VCaP (cell line): ENCODE results near the gene IL20.

Experiments used
- H3K27ac ChIP-seq: fragments of 450-650 bp; 2 replicates; pipeline ENCODE4 v1.5.1; 2017
- TF ChIP-seq, protein P1 (sequence below): fragments of 450-650 bp; conservative IDR thresholded peaks from 2 replicates; pipeline ENCODE4 v1.5.1; 2017; ENCODE audit warnings: mild to moderate bottlenecking, moderate library complexity

Gene IL20

DNA sequence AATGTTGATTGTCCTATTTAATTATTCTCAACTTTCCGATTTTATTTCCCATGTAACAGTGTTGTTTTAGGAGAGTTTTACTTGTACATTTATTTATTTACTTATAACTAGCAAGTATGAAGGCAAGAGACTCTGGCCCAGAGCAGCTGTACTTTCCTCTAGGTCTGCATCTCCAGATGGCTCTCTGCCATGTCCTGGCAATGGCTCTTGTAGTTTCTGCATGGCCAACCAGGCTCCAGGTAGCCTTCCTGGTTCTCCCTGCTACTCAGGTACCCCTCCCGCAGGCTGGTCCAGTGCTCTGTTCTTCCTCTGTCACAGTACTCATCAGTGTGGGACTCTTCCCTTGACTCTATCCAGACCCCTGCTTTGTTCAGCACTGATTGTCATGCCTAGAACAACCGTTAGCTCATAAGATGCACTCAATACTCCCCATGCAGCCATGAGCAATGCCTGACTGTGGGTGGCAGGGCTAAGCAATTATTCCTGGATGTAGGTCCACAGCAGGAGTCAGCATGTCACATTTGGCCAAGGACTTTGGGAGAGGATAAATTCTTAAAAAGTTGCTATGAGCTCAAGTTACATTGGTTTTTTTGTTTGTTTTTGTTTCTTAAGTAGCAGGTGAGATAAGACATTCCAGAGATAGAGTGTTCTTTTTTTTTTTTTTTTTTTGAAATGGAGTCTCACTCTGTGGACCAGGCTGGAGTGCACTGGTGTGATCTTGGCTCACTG, 10.9 kb upstream of the IL20 start:
- H3K27ac ChIP-seq = no peak overlapping the region
- TF ChIP-seq, protein P1, sequence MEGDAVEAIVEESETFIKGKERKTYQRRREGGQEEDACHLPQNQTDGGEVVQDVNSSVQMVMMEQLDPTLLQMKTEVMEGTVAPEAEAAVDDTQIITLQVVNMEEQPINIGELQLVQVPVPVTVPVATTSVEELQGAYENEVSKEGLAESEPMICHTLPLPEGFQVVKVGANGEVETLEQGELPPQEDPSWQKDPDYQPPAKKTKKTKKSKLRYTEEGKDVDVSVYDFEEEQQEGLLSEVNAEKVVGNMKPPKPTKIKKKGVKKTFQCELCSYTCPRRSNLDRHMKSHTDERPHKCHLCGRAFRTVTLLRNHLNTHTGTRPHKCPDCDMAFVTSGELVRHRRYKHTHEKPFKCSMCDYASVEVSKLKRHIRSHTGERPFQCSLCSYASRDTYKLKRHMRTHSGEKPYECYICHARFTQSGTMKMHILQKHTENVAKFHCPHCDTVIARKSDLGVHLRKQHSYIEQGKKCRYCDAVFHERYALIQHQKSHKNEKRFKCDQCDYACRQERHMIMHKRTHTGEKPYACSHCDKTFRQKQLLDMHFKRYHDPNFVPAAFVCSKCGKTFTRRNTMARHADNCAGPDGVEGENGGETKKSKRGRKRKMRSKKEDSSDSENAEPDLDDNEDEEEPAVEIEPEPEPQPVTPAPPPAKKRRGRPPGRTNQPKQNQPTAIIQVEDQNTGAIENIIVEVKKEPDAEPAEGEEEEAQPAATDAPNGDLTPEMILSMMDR = no peak

DNA sequence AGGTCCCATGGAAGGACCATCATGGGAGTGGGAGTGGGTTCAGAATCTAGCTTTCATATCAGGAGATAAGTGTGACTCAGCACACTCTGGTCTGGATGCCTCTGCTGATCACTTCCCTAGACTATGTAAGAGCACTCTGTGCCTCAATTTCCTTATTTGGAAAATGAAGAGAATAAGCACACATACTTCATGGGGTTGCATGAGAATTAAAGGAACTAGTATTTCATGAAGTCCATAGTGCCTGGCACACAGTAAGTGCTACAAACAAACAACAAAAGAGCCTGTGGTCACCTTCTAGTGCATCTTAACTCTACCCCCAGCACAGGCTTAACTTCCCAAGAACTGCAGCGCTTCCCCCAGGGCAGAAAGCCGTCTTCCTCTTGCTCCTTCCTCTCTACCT, 9.6 kb upstream of the IL20 start:
- TF ChIP-seq, protein P1 = no peak
- H3K27ac ChIP-seq = no peak overlapping the region

DNA sequence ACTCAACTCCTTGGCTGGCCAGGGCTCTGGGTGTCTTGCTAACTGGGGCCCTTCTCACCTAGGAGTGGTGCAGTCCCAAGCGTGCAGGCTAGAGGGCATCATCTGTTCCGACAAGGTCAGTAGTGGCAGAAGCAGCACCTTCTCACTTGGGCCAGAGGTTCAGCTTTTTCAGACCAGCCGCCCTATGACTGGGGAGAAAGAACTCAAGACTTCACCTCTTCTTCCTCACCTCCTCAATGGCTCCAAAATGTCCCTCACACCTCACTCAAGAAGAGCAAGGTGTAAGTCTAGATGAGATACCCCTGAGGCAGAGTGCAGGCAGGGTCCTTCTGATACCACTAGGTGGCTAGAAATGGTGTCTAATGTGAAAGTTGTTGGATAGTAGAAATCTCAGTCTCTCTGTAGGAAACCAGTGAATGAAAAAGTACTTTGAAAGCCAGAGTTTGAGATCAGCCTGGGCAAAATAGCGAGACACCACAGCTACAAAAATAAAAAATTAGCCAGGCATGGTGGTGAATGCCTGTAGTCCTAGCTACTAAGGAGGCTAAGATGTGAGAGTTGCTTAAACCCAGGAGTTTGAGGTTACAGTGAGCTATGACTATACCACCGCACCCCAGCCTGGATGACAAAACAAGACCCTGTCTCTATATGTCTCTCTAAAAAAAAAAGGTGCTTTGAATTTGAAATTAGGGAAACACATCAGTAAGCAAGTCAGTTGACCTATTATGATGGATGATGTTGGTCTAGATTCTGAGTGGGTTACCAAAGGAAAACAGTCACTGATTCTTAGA, 8.6 kb upstream of the IL20 start:
- H3K27ac ChIP-seq = no peak overlapping the region
- TF ChIP-seq, protein P1 = no peak

DNA sequence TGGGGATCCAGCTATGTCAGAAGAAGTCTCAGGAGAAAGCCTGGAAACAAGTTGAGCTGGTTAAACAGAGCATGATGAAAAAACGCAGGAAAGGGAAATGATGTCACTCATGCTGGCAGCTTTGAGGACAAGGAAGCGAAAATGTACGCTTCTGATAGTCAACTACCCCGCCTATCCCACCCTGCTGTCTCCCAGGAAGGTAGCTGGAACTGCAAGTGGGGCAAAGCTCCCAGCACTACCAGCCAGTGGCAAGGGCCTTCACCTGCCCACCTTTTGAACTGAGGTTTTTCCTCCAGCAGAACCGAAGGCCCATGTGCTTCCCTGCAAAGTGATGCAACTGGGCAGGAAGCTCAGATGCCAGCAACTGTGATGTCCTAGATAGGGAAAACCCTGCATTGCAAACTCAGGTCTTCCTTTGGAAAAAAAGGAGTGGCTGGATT, 6.3 kb upstream of the IL20 start:
- TF ChIP-seq, protein P1 = no peak
- H3K27ac ChIP-seq = no peak overlapping the region

DNA sequence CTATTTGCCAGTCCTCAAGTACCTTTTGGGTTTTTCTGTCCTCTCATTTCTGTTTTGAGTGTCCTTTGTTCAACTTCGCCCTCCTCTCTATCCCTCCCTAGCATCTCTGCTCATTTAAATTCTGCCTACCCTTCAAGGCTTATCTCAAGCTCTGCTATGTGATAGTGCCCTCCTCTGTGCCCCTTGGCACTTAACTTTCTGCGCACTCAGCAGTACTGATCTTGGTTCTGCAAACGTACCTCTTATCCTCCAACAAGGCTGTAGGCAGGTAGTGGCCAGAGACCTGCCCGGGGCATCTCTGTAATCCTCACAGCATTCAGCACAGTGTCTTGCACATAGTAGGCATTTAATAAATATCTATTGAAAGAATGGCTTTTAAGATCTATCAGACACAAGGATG, 5.3 kb upstream of the IL20 start:
- TF ChIP-seq, protein P1 = no peak
- no peak overlapping the region for H3K27ac ChIP-seq

DNA sequence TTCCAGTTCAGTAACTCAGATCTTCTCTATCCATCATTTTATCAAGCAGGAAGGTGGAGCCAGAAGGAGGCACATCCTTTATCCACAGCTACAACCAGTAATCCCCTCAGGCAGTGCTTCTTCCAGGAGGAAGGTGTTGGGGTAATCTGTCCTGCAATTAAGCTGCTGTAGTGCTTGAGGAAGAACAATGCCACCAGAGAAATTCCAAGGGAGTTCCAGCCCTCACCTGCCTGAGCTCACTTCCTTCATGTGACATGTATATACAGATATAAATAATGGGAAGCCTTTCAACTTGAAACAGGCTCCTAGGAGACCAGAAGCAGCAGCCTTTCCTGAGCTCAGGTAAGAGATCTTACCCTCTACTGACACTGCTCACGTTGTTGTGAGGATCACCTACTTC, 2.2 kb upstream of the IL20 start:
- H3K27ac ChIP-seq = no peak overlapping the region
- TF ChIP-seq, protein P1 = no peak

DNA sequence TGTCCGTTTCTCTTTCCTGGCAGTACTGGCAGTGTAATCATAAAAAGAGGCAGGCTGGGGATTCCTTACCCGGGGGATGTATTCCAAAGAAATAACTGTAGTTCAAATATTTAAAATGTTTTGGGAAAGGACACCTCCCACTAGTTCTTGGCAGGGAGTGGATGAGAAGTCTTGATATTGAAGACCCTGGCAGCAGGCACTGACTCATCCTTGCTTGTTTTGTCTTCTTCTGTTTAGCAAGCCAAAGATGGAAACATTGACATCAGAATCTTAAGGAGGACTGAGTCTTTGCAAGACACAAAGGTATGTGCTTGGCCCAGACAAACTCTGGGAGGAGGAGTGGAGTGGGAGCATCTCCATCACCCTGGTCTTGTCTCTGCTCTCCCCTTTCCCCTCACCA, 639 bp downstream of the IL20 start:
- H3K27ac ChIP-seq = no peak overlapping the region
- TF ChIP-seq, protein P1 = no peak
